Upper lobe of right lung (tissue), 1 donor: ENCODE measurements around the gene RC3H2. TPM values are rescaled to one million over a fixed set of nuclear protein-coding genes. Genes with fewer than 3 reads are reported as not detected.

ENCODE experiments used
- ATAC-seq: fragments of 200-7000 bp; cut with Tn5 transposase; one replicate; pipeline ENCODE4 v1.9.1; 2020; ENCODE audit warnings: mild to moderate bottlenecking, moderate library complexity
- DNase-seq: peaks from one replicate; pipeline ENCODE4 v3.0.0-alpha.2; 2020
- H3K27ac ChIP-seq: fragments of 200-600 bp; one replicate; pipeline ENCODE4 v1.8.0; 2022
- H3K27me3 ChIP-seq: fragments of 200-600 bp; one replicate; pipeline ENCODE4 v1.8.0; 2022; ENCODE audit warnings: mild to moderate bottlenecking
- H3K36me3 ChIP-seq: fragments of 200-600 bp; one replicate; pipeline ENCODE4 v1.8.0; 2022
- H3K4me1 ChIP-seq: fragments of 200-600 bp; one replicate; pipeline ENCODE4 v1.8.0; 2022
- H3K4me3 ChIP-seq: fragments of 200-600 bp; one replicate; pipeline ENCODE4 v1.8.0; 2022; ENCODE audit warnings: mild to moderate bottlenecking
- H3K9me3 ChIP-seq: fragments of 200-600 bp; one replicate; pipeline ENCODE4 v1.8.0; 2022
- CTCF ChIP-seq: fragments of 200-600 bp; IDR thresholded peaks from one replicate; pipeline ENCODE4 v1.8.0; 2022; ENCODE audit warnings: antibody characterized with exemption
- intact Hi-C: fragments of 100-400 bp; cut with DNase I; formaldehyde crosslinking; loops from one replicate; pipeline ENCODE4 v1.11.0; 2022
- total RNA-seq: library from RNA; stranded (reverse); fragmentation: NEBNext Ultra II Directional; extraction: Animal tissue kit (Norgen Biotek cat#: 25700); gene quantifications from one replicate; pipeline ENCODE4 v1.2.1, GENCODE V29; 2021
- donor health status: DM: no; HTN: yes; CAD: no; lungs with severe emphysema.

RC3H2 gene
- total RNA-seq, 1 donor from 2014 or later: 44.3 TPM

- H3K27ac ChIP-seq: peak within 1 kb of the TSS; percentile 81
- H3K27me3 ChIP-seq: no peaks in the 10 kb centered on the region
- peaks cover 7% of the 10 kb centered on the region for H3K36me3 ChIP-seq
- H3K9me3 ChIP-seq: no peaks in the 10 kb centered on the region
- peak; percentile 97 for DNase-seq
- intact Hi-C loops: no loop called here
- peak; percentile 100 for ATAC-seq
- no peak for TF ChIP-seq CTCF
- peak within 1 kb of the TSS; percentile 87 for H3K4me3 ChIP-seq
- H3K4me1 ChIP-seq: peaks cover 24% of the 10 kb centered on the region
These were observed 26.3 kb upstream of the RC3H2 start, which contains the start of gene ZBTB26 for GRCh38 chr9:122931226-122932121. ZBTB26 (minus strand) TSS chr9:122931512; CDS start chr9:122919934, 11,578 bp downstream.

GRCh38 chr9:122930541-122931225 is 25.5 kb upstream of the RC3H2 start:
- peak overlapping the region; percentile 81 for H3K27ac ChIP-seq
- peak overlapping the region; percentile 87 for H3K4me3 ChIP-seq
- no peak for DNase-seq
- intact Hi-C loops: no loop called here
- H3K36me3 ChIP-seq: peaks cover 3% of the 10 kb centered on the region
- no peaks in the 10 kb centered on the region for H3K9me3 ChIP-seq
- ATAC-seq: no peak
- TF ChIP-seq CTCF: no peak
- peaks cover 24% of the 10 kb centered on the region for H3K4me1 ChIP-seq
- H3K27me3 ChIP-seq: no peaks in the 10 kb centered on the region

GRCh38 chr9:122929796-122930354 is 24.7 kb upstream of the RC3H2 start:
- Histone ChIP-seq H3K4me1 (peaks cover 24% of the 10 kb centered on the region), H3K27me3 (no peaks in the 10 kb centered on the region), H3K9me3 (no peaks in the 10 kb centered on the region), H3K4me3 (no peak overlapping the region), H3K27ac (no peak overlapping the region), H3K36me3 (peaks cover 3% of the 10 kb centered on the region)
- no peak for ATAC-seq
- TF ChIP-seq CTCF: no peak
- DNase-seq: no peak
- intact Hi-C loops: no loop called here

GRCh38 chr9:122923947-122924346 is 18.8 kb upstream of the RC3H2 start:
- Histone ChIP-seq H3K9me3 (no peaks in the 10 kb centered on the region), H3K27me3 (no peaks in the 10 kb centered on the region), H3K27ac (no peak overlapping the region), H3K4me1 (no peaks in the 10 kb centered on the region), H3K36me3 (peaks cover 19% of the 10 kb centered on the region), H3K4me3 (no peak overlapping the region)
- ATAC-seq: no peak
- TF ChIP-seq CTCF: no peak
- DNase-seq: no peak
- intact Hi-C loops: no loop called here

- no peak for TF ChIP-seq CTCF
- Histone ChIP-seq H3K9me3 (no peaks in the 10 kb centered on the region), H3K4me1 (no peaks in the 10 kb centered on the region), H3K36me3 (peaks cover 25% of the 10 kb centered on the region), H3K27ac (no peak overlapping the region), H3K4me3 (no peak overlapping the region), H3K27me3 (no peaks in the 10 kb centered on the region)
- intact Hi-C loops: no loop called here
- DNase-seq (no peak), ATAC-seq (no peak)
These were observed 17.6 kb upstream of the RC3H2 start for GRCh38 chr9:122922713-122923112.
